ENCODE data around the gene CAMSAP1. TPM values are rescaled to one million over a fixed set of nuclear protein-coding genes. Genes with fewer than 3 reads are reported as not detected.

CAMSAP1 gene
- total RNA-seq, 2 experiments from 2014 or later, result 20.2 to 27.0 TPM

DNA sequence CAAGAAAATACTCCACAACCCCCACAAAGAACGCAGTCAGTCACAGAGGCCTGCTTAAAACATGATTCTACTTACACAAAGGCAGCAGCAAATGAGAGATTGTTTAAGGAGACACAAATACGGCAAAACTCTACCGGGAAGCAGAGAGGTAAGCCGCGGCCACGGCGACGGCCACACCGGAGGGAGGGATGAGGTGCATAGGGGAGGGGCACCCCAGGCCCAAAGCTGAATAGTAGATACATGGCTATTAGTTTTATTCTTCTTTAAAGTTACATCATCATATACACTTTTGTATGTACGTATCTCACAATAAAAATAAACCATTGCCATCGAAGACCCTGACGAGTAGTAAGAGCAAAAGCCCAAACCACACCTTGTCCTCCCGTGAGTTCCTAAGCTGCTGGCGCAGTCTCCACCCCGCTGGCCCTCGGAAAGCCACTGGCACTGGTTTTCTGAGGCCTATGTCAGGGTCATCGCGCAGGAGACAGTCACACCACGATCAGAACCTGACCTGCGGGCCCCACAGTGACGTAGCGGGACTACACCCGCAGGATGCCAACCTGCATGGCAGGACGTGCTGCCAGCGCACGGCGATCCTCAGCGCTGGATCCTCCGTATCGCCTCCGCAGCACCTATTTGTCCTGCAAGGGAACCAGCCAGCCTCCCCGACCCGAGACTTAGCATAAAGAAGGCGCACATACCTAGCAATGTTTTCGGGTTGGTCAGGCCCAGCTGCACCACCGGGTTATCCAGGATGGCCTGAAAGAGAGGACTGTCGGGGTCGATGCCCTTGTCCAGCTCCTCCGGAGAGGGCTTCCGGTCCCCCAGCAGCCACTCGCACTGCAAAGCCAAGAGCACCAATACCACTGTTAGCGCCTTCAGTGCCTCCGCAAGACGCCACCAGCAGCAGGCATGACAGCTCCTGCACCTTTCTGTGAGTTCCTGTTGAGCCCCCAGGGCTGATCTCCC is 30.5 kb upstream of the CAMSAP1 start:
- H3K27ac Mint-ChIP-seq, result no peak overlapping the region
- H3K4me1 Mint-ChIP-seq (ENCODE audit: low read depth), result peaks cover 10% of the 10 kb centered on the region
- ATAC-seq (no peak), DNase-seq (no peak)
- peaks cover 53% of the 10 kb centered on the region for H3K36me3 Mint-ChIP-seq (ENCODE audit: low read depth)
- CTCF ChIA-PET, result no interaction called here
- TF ChIP-seq, protein P1, sequence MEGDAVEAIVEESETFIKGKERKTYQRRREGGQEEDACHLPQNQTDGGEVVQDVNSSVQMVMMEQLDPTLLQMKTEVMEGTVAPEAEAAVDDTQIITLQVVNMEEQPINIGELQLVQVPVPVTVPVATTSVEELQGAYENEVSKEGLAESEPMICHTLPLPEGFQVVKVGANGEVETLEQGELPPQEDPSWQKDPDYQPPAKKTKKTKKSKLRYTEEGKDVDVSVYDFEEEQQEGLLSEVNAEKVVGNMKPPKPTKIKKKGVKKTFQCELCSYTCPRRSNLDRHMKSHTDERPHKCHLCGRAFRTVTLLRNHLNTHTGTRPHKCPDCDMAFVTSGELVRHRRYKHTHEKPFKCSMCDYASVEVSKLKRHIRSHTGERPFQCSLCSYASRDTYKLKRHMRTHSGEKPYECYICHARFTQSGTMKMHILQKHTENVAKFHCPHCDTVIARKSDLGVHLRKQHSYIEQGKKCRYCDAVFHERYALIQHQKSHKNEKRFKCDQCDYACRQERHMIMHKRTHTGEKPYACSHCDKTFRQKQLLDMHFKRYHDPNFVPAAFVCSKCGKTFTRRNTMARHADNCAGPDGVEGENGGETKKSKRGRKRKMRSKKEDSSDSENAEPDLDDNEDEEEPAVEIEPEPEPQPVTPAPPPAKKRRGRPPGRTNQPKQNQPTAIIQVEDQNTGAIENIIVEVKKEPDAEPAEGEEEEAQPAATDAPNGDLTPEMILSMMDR (IDR thresholded peaks at IDR 0.05), result no peak
- H3K27me3 Mint-ChIP-seq, result peaks cover 3% of the 10 kb centered on the region
- intact Hi-C loops (cut with micrococcal nuclease), result no loop called here
- no peak overlapping the region for H3K4me3 Mint-ChIP-seq
- H3K9me3 Mint-ChIP-seq, result peaks cover 3% of the 10 kb centered on the region
- POLR2A ChIA-PET, result interaction anchor here (0.8 to 0.9 kb wide), 2 partner anchors 10 to 17 kb away, joined by 3 read pairs; no protein-coding TSS in a partner anchor

DNA sequence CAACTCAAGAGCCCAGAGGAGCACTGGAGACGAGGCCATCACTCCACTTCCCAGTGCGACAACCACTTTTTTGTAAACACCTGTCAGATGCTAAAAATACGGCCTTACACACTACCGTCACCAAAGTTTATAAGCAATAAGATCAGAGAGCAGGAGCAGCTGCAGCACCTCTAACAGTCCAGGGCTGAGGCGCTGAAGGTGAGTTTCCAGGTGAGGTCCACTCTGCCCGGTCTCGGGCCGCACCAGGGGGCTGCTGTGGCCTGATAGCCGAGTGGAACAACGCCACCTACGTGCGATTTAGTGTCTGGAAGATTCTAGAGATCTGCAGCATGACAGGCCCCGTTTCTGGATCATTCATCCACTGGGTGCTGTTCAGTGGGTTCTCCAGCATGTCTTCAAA is 25.8 kb upstream of the CAMSAP1 start:
- no peak overlapping the region for H3K27ac Mint-ChIP-seq
- H3K4me3 Mint-ChIP-seq, result no peak overlapping the region
- H3K9me3 Mint-ChIP-seq, result no peaks in the 10 kb centered on the region
- peaks cover 29% of the 10 kb centered on the region for H3K36me3 Mint-ChIP-seq (ENCODE audit: low read depth)
- CTCF ChIA-PET, result no interaction called here
- DNase-seq, result no peak
- TF ChIP-seq, protein P1 (IDR thresholded peaks at IDR 0.05), result no peak
- POLR2A ChIA-PET, result no interaction called here
- intact Hi-C loops (cut with micrococcal nuclease), result no loop called here
- ATAC-seq, result no peak
- no peaks in the 10 kb centered on the region for H3K4me1 Mint-ChIP-seq (ENCODE audit: low read depth)
- no peaks in the 10 kb centered on the region for H3K27me3 Mint-ChIP-seq

DNA sequence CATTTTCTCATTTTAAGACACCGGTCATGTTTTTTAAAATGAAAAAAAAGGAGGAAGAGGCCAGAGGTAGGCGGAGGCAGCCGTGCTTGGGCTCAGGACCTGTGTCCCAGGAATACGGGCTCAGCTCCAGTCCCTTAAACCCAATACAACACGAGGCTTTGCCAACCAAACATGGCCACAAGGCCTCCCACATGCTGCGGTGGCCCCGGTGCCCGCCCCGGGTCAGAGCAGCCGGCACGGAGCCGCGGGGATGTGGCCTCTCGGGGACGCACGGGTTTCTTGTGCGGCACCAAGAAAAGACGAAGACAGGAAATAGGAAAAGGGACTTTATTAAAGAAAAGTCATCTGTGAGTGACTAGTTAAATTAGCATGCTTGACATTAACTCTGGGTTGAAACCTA is 25.3 kb upstream of the CAMSAP1 start:
- peaks cover 25% of the 10 kb centered on the region for H3K36me3 Mint-ChIP-seq (ENCODE audit: low read depth)
- H3K27ac Mint-ChIP-seq, result no peak overlapping the region
- peaks cover 4% of the 10 kb centered on the region for H3K4me1 Mint-ChIP-seq (ENCODE audit: low read depth)
- POLR2A ChIA-PET, result no interaction called here
- DNase-seq, result no peak
- CTCF ChIA-PET, result no interaction called here
- no peak for ATAC-seq
- intact Hi-C loops (cut with micrococcal nuclease), result no loop called here
- TF ChIP-seq, protein P1 (IDR thresholded peaks at IDR 0.05), result no peak
- no peaks in the 10 kb centered on the region for H3K9me3 Mint-ChIP-seq
- no peaks in the 10 kb centered on the region for H3K27me3 Mint-ChIP-seq
- no peak overlapping the region for H3K4me3 Mint-ChIP-seq

DNA sequence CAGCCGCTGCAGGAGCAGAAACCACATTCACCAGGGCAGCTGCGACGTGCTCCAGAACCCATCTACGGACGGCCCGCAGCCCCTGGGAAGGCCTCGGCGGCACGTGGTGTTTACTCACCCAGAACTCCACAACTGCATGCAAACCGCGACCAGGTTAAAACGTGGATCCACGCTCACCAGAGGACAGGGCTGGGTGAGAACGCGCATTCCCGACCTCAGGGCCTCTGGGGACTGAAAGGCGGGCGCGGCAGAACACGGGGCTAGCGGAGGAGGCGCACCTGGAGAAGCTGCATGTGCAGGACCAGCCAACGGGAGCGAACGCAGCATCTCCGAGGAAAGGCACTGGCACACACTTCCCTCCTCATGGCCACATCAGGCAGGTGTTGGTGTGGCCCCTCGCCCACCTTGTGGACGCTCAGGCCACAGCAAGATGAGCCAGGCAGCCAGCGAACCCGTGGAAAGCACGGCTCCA is 24.0 kb upstream of the CAMSAP1 start:
- H3K4me1 Mint-ChIP-seq (ENCODE audit: low read depth), result peaks cover 11% of the 10 kb centered on the region
- intact Hi-C loops (cut with micrococcal nuclease), result no loop called here
- ATAC-seq, result no peak

More for the DNA sequence above, 24.0 kb upstream of the CAMSAP1 start:
- Mint-ChIP-seq H3K27me3 (no peaks in the 10 kb centered on the region), H3K4me3 (no peak overlapping the region), H3K9me3 (no peaks in the 10 kb centered on the region), H3K27ac (no peak overlapping the region), H3K36me3 (ENCODE audit: low read depth) (peaks cover 18% of the 10 kb centered on the region)
- DNase-seq, result no peak
- TF ChIP-seq, protein P1 (IDR thresholded peaks at IDR 0.05), result no peak
- ChIA-PET POLR2A (no interaction called here), CTCF (no interaction called here)

Measured in activated CD8-positive, alpha-beta T cell treated with anti-CD3 and anti-CD28 coated beads for 36 hours (primary cell).